ENCODE measurements around the gene ZNF101. TPM values are rescaled to one million over a fixed set of nuclear protein-coding genes. Genes with fewer than 3 reads are reported as not detected.

Gene ZNF101
- total RNA-seq, 1 donor from 2014 or later: 11.2 TPM

GRCh38 chr19:19650331-19650730 is 18.3 kb upstream of the ZNF101 start:
- Mint-ChIP-seq H3K4me1 (ENCODE audit: unreplicated experiment) (no peaks in the 10 kb centered on the region), H3K9me3 (no peaks in the 10 kb centered on the region), H3K27me3 (no peaks in the 10 kb centered on the region), H3K27ac (no peak overlapping the region), H3K36me3 (peaks cover 8% of the 10 kb centered on the region), H3K4me3 (no peak overlapping the region)
- no peak for DNase-seq (ENCODE audit: extremely low spot score, unreplicated experiment)
- no peak for TF ChIP-seq CTCF (conservative IDR thresholded peaks at IDR 0.05)

- no peaks in the 10 kb centered on the region for H3K9me3 Mint-ChIP-seq
- no peaks in the 10 kb centered on the region for H3K27me3 Mint-ChIP-seq
- no peak overlapping the region for H3K27ac Mint-ChIP-seq
- DNase-seq (ENCODE audit: extremely low spot score, unreplicated experiment): no peak
- H3K4me3 Mint-ChIP-seq: no peak overlapping the region
- no peaks in the 10 kb centered on the region for H3K4me1 Mint-ChIP-seq (ENCODE audit: unreplicated experiment)
- TF ChIP-seq CTCF (conservative IDR thresholded peaks at IDR 0.05): no peak
- H3K36me3 Mint-ChIP-seq: peaks cover 8% of the 10 kb centered on the region
Observed at GRCh38 chr19:19651076-19651475, 17.6 kb upstream of the ZNF101 start.

GRCh38 chr19:19652482-19653295 is 15.9 kb upstream of the ZNF101 start:
- Mint-ChIP-seq H3K27me3 (no peaks in the 10 kb centered on the region), H3K36me3 (peaks cover 8% of the 10 kb centered on the region), H3K4me3 (no peak overlapping the region), H3K4me1 (ENCODE audit: unreplicated experiment) (no peaks in the 10 kb centered on the region), H3K9me3 (no peaks in the 10 kb centered on the region), H3K27ac (no peak overlapping the region)
- no peak for DNase-seq (ENCODE audit: extremely low spot score, unreplicated experiment)
- TF ChIP-seq CTCF (conservative IDR thresholded peaks at IDR 0.05): no peak

- H3K27ac Mint-ChIP-seq: no peak overlapping the region
- H3K9me3 Mint-ChIP-seq: no peaks in the 10 kb centered on the region
- H3K4me1 Mint-ChIP-seq (ENCODE audit: unreplicated experiment): no peaks in the 10 kb centered on the region
- no peak for DNase-seq (ENCODE audit: extremely low spot score, unreplicated experiment)
- no peak overlapping the region for H3K4me3 Mint-ChIP-seq
- peaks cover 11% of the 10 kb centered on the region for H3K36me3 Mint-ChIP-seq
- TF ChIP-seq CTCF (conservative IDR thresholded peaks at IDR 0.05): no peak
- H3K27me3 Mint-ChIP-seq: no peaks in the 10 kb centered on the region
Observed at GRCh38 chr19:19653597-19654147, 15.0 kb upstream of the ZNF101 start.

GRCh38 chr19:19654441-19654840 is 14.2 kb upstream of the ZNF101 start:
- DNase-seq (ENCODE audit: extremely low spot score, unreplicated experiment): no peak
- Mint-ChIP-seq H3K27ac (no peak overlapping the region), H3K4me1 (ENCODE audit: unreplicated experiment) (no peaks in the 10 kb centered on the region), H3K27me3 (no peaks in the 10 kb centered on the region), H3K4me3 (no peak overlapping the region), H3K9me3 (no peaks in the 10 kb centered on the region), H3K36me3 (peaks cover 11% of the 10 kb centered on the region)
- no peak for TF ChIP-seq CTCF (conservative IDR thresholded peaks at IDR 0.05)
